M059J (cell line): ENCODE measurements around the gene LCN10. TPM values are rescaled to one million over a fixed set of nuclear protein-coding genes. Genes with fewer than 3 reads are reported as not detected.

Experiments
- DNase-seq: peaks from one replicate; pipeline ENCODE4 v3.0.0-alpha.2; 2012; ENCODE audit warnings: low read depth
- total RNA-seq: library from RNA; depleted of rRNA; stranded (reverse); fragments of >200 nt; shearing (Covaris generic); gene quantifications from 2 replicates; pipeline ENCODE4 v1.2.3, GENCODE V29; 2014

LCN10 gene
- total RNA-seq, 1 experiment from 2014 or later = not detected

DNA sequence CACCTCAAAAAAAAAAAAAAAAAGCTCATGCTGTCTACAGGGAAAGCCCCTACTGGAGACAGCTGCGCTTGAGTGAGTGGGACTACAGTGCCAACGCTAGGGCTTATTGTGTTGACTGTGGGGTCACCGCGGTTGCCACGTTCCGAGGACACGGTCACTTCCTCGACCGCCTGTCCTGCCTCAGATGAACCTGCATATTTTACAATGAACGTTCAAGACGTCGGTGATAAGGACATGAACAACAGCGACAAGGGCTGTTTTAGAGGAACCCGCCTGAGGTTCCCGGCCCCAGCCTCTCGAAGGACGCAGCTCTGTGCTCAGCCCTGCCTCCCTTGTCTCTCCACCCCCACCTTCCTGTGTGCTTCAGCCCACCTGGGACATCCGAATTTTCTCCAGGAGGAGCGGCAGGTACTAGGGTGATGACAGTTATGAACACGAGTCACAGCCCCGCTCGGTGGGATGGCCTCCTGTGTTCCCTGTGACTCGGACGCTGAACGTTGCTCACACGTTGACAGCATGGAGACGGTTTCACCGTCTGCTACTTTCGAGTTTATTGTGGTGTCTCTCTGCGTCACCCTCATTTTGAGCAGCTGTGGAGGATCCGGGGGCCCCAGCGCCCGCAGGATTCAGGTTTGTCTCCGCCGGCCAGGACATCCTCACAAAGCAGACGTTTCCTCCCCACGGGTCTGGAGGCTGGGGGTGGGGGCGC is 41.6 kb downstream of the LCN10 start:
- no peak for DNase-seq

DNA sequence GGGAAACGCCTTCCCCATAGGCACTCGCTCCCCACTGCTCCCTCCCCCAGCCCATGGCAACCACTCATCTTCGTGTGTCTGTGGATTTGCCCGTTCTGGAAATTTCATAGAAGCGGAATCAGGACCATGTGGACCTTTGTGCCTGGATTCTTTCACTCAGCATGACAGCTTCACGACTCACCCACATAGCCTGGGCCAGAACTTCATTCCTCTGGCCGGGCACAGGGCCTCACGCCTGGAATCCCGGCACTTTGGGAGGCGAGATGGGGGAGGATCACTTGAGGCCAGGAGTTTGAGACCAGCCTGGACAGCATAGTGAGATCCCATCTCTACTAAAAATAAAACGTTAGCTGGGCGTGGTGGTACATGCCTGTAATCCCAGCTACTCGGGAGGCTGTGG is 42.4 kb downstream of the LCN10 start:
- no peak for DNase-seq

DNA sequence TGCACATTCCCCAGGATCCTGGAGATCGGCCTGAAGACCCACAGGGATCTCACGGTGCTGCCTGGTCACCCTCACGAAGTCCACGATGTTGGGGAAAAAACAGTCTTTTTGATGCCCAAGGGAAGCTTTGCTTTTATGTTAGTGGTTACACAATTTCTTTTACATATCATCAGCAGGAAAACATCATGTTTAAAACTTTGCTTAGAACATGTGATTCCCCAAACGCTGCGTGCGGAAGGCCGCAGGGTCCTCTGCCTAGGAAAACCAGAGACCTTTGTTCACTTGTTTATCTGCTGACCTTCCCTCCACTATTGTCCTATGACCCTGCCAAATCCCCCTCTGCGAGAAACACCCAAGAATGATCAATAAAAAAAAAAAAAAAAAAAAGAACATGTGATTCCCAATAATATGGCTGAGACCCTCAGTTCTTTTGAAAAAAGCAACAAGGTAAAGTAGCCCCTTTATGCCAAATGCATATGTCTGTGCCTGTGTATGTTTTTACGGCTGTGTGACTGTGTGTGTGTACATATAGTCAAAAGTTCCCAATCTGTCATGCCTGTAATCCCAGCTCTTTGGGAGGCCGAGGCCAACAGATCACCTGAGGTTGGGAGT is 44.0 kb downstream of the LCN10 start:
- DNase-seq = no peak

DNA sequence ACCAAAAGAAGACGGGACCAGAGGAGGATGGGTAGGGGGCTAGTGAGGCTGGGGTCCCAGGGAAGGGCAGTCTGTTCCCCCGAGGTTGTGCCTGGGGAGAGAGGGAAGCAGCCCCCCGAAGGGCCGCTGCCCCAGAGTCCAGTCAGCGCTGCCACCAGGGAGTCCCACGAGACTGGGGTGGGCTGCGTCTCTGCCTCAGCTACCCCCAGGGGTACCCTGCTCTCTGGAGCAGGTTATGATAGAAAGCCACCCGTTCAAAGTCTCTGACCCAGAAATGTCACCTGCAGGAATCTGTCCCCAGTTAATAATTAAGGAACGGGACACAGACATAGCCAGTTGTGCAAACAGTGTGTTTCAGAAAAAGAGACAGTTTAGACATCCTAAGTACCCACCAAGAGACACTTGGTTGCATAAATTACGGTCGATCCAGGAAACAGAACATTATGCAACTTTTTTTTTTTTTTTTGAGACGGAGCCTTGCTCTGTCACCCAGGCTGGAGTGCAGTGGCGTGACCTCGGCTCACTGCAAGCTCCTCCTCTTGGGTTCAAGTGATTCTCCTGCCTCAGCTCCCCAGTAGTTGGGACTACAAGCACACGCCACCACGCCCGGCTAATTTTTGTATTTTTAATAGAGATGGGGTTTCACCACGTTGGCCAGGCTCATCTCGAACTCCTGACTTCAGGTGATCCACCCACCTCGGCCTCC is 44.8 kb downstream of the LCN10 start:
- DNase-seq = no peak

DNA sequence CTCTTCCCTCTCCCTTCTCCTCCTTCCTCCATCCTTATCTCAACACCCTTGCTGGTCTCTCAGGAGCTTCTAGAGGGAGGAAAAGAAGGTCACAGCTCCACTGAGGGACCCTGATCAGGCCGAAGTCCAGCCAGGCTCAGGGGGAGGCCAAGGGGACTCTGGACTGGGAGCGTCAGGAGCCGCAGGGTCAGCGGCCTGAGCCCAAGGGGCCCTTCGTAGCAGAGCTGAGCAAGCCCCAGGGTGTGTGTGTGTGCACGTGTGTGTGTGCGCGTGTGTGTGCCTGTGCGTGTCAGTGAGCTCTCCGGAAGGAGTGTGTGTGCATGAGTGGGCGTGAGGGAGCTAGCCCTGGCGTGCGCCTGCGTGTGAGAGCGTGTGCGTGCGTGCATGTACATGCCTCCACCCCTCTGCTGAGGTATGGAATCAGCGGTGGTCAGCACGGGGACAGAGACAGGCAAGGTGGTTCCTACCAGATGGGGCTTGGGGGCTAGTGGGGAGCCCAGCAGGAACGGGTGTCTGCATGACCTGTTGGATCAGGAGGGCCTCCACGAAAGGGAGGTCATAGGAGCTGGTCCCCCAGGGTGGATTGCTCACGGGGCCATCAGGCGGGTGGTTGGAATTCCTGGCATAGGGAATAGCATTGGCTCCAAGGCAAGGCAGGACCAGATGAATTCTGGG is 45.5 kb downstream of the LCN10 start:
- no peak for DNase-seq

DNA sequence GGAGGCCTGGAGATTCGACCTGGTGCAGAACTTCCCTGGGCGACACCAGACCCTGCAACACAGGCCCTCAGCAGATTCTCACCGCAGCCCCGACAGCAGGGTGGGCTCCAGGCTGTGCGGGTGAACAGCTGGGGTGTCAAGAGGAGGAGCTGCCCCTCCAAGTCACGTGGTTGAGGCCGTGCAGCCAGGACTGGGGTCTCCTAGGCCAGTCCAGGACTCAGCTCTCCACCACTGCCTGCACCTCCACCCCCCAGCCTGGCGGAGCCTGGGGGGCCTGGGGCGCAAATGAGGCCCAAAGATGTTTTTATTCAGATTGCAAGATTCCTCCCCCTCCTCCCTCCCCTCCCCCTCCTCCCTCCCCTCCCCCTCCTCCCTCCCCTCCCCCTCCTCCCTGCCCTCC is 46.2 kb downstream of the LCN10 start:
- no peak for DNase-seq

DNA sequence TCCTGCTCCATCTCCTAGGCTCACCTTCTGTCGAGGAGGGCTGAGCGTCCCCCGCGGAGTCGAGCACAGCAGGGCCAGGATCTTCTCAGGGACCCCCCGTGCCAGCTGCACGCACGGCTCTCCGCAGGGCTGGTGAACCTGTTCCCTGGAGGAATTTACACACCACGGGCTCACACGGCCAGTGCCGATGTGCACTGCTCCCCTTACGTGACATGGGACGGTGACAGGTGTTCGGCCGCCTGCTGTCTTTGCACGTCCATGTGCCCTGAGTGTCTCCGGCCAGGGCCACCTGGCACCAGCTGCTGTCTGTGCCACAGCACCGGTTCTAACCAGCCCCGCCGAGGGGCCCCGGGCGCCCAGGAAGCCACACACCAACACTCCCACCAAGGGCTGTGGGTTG is 46.8 kb downstream of the LCN10 start:
- DNase-seq = no peak

DNA sequence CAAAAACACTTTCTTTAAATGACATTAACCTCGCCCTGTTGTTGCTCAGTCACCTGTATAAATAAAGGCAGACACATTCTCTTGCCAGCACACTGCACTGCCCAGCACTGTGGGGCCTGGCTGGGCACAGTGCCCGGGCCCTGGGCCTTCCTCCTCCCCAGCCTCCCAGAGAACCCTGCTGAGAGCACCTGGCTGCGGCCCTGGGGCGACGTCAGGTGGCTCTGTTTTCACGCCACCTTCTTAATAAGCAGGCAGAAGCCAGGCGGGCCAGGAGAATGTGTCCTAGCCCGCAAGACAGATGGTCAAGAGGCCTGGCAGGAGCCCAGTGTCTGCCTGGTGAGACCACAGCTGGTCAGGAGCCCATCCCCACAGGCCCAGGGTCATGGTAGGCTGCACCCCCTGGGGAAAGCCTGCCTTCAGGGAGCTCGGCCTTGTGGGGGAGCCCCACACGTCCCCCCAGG is 47.3 kb downstream of the LCN10 start:
- peak; percentile 52 for DNase-seq

DNA sequence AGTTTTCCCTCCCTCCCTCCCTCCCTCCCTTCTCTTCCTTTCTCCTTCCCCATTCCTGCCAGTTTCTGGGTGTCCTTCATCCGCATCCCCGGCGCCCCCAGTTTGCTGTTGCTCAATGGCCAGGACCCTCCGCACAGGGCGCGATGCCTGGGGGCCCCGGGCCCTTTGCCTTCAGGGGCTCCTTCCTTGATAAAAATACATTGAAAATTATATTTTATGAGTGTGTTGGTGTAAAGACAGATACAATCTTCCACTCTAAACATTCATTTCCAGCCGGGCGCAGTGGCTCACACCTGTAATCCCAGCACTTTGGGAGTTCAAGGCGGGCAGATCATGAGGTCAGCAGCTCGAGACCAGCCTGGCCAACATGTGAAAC is 47.9 kb downstream of the LCN10 start:
- no peak for DNase-seq

DNA sequence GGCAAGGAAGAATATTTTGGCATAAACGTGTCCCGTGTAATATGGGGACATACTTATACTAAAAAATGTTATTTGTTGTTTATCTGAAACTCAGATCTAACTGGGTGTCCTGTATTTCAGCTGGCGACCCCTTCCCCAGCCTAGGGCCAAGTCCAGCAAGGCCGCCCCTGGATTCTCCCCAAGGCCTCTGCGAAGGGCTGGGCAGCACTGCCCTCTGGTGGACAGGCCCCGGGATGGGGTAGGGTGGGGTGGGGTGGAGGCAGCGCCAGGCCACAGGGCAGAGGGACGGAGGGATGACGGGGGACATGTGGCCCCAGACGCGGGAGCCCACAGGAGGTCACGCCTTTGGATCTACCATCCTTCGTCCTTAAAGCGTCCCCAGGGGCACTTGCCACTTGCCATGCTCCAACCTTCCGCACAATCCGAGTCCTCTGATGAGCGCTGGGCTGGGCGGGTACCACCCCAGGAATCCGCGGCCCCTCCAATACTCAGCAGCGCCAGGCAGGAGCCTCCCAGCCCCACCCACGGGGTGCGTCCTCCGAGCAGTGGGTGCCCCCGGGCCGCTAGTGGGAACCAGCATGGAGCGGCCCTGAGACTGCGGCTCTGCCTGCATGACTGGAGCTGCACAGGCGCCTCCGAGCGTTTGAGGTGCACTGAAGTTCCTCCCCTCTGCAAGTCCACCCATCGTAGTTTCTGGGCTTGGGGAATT is 48.4 kb downstream of the LCN10 start:
- DNase-seq = peak; percentile 38

DNA sequence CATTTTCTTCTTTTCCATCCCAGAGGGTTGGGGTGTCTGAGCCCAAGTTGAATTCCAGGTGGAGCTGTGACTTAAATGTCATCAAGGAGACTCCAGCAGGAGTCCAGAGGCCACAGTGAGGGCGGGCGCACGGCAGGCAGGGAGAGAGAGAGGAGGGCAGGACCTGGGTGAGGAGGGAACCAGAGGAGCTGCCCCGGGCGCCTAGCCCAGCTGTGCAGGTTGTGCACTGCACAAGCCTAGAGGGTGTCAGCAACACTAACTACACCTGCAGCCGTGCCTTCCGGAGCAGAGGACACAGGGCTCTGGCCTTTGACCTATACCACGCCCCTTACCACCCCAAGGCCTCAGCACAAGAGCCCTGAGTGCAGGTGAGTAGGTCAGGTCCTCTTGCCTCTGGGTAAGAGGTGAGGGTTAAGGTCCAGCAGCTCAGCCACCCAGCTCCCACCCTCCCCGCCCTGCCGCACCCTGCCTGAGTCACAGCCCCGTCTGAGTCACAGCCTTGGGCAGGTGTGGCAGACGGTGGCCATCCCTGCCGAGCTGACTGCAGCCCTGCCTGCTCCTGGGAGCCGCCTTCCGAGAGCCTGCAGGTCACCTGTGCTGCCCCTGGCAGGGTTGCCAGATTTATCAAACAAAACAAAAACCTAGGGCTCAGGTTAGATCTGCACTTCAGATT is 49.1 kb downstream of the LCN10 start:
- peak; percentile 74 for DNase-seq

DNA sequence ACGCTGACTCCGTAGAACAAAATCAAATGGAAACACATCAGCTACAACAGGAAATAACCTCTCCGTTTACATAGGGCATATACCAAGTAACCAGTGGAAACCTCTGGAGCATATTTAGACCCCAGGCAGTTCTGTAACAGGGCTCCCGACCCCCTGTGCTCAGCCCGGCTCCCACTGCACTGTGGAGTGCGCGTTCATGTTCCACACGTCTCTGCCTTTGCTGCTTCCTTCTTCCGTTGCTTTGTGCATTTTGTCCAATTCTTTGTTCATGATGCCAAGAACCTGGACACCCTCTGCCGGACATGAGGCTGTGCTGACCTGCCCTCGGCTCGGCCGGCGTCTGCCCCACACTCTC is 49.6 kb downstream of the LCN10 start:
- no peak for DNase-seq

DNA sequence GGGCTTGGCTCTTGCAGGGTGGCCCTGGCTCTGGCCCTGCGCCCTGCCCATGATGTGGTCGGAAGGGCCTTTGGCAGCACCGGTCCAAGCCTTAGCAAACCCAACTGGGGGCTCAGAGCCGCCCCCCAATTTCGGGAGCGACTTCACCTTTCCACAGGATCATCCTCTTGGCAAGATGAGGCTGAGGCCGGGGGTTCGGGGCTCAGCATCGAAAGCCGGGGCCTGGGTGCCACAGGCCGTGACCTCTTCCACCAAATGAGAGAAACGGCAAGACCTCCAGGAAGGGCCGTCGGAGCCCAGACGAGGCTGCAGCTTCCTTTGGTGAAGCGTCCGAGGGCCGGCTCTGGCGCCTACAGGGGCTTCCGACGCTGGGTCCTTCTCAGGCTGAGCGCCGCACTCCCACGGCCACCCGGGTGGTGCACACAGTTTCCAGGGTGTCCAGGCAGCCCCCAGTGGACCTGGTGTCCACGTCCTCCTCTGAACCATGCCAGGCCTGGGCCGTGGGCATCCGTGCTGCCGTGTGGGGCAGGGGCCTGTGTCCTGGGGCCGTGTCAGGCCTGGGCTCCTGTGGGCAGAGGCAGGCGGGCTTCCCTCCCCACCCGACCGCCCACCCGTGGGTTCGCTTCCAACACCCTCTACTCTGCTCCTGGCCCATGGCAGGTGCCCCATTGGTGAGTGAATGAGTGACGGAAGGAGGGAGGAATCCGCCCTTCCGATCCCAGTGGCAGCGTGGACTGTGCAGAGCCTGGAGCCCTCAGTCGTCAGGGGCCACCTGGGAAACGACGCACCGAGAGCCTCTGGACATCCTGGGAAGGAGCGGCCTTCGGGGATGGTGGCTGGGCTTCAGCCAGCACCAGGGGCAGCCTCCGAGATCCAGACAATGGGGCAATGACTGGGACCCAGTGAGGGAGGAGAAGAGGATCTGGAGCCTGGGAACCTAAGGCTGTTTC is 50.3 kb downstream of the LCN10 start:
- no peak for DNase-seq

DNA sequence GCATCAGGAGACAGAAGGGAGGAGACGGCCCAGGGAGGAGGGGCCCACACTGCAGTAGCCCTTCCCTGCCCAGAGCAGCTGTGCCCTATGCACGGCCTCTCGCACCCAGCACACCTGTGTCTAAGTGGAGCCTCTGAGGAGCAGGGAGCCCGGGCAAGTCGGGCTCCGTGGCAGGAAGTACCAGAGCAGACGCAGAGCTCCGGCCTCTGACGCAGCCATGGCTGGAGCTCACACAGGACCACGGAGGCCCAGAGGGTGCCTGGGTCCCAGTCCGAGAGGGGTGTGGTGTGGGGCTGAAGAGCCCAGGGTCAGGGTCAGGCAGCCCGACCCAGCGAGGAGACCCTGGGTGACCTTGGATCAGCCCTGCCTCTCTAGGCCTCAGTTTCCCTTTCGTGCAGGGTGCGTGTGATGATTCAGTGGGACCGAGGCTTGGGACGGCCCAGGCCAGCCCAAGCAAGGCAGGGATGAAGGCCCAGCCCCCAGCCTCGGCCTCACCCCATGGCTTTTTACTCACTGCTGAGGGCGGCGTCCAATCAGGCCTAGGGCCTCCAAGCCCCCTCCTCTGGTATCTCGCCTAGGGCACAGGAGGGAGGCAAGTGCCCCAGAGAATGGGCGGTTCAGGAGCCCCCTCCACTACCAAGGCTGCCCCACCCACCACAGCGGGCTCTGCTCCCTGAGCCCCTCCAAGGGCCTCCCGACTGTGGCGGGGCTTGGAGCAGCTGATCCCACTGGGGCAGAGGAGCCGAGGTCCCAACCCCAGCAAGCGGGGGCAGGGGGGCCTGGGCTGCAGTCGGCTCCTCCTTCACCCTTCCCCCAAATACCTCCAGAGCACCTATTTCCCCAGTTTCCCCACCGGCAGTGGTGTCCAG is 51.2 kb downstream of the LCN10 start:
- no peak for DNase-seq

DNA sequence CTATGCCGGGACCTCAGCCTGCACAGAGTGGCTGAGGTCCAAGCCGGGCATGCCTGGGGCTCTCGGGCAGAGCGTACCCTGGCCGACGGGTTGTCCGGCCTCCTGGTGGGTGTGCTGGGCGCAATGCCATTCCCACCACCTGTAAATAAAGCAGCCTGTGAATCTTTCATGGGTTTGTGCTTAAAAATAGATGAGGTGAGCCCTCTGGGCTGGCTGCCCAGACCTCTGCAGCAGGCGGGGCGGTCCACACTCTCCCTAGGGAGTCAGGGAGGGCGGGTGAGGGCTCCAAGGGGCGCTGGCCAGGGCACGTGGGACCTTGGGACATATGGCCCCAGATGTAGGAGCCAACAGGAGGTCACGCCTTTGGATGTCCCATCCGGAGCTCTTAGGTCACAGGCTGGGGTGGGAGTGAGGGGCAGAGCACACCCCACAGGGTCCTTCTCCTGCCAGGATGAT is 51.9 kb downstream of the LCN10 start:
- DNase-seq = peak; percentile 79

DNA sequence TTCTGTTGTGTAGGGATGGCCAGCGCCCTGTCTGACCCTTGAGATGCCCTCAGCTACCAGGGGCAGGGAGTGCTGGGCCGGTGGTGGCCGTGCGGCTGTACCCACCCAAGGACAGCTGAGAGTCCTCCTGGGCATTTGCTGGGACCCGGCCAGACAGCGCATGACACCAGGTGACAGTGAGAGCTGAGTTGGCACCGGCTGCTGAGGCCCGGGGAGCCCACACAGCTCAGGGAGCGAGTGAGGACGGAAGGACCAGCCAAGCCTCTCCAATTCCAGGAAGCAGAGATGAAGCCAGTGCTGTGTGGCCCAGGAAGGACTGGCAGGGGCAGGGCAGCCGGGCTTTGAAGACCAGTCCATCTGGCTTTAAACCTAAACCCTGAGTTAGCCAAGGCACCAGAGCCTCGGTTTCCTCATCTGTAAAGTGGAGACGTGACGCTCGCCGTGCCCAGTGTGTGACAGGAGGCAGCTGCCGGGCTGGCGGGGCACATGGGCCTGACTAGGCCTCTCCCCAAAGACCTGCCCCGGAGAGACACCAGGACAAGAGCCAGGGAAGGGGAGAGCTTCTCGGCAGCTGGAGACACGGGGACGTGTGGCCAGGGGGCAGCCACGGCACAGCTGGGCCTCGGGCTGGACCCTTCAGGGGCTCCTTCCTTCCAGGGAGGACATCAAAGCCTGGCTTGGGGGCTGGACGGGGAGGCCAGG is 52.5 kb downstream of the LCN10 start:
- no peak for DNase-seq

DNA sequence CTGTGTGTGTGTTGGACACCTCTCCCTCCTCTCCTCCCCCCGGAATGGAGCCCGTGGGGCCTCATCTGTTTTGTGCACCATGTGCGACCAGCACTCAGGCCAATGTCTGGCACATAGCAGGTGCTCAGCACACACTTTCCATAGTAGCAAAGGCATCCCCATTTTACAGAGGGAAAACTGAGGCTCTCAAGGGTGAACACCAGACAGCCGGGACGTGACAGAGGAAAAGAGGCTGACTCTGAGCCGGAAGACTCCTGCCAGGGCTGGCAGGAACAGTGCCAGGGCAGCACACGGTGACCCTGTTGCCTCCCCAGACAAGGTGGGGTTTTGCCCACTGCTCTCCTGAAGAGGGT is 53.7 kb downstream of the LCN10 start:
- DNase-seq = no peak

DNA sequence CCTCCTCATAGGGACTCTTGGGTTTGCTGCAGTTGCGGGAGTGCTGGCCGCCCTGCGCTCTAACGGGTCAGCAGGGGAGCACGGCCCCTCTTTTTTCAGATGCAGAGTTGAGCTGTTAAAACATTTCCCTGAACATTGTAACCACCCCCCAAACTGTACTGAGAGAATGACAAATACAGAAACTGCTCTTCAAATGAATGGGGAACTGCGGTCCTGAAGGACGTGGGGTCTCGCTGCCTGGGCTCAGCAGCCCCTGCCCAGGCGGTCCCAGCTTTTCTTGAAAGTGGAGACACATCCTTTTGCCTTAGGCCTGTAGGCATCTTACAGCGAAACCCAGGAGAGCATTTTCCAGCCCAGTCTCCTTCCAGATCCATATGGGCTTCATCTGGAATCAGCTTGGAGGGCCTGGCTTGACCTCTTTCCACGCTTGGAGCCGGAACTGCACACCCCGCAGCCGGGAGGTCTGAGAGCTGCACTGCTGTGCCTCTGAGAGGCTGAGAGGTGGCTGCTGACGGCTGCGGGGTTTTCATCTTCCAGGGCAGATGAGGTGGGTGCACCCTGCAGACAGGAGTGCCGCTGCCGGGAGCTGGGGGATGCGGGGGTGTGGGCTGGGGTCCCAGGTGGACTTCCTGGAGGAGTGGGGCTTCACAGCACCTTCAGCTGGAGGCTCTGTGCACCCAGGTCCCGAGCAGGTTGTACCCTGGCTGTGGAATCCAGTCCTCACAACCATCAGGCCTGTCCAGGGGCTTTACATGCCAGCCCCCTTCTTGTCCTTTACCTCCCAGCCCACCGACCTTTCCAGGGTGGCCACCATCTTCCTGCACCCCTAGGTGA is 54.2 kb downstream of the LCN10 start:
- DNase-seq = no peak
